Endothelial cell of umbilical vein (primary cell): ENCODE data around the gene XRCC6. TPM values are rescaled to one million over a fixed set of nuclear protein-coding genes. Genes with fewer than 3 reads are reported as not detected.
A peak's percentile ranks its signal among the peaks of the same experiment; 100 is the strongest.

Source experiments
- BruUV-seq: library from RNA; stranded (reverse); fragments of 400-500 nt; replicated peaks from 2 replicates; lab custom pipeline; 2021; lab: Mats Ljungman, UMichigan
- CTCF ChIA-PET: fragments of 300-600, 350-600 bp; sonication (Branson Sonifier 250); formaldehyde crosslinking; loops from one replicate; lab custom pipeline; 2021; ENCODE audit warnings: antibody characterized with exemption, inconsistent platforms; lab: Charles Lee
- POLR2A ChIA-PET: fragments of 300-600, 350-600 bp; sonication (Branson Sonifier 250); formaldehyde crosslinking; loops from one replicate; lab custom pipeline; 2021; ENCODE audit warnings: antibody characterized with exemption, inconsistent platforms; lab: Charles Lee
- DNase-seq: peaks from one replicate; pipeline ENCODE4 v3.0.0-alpha.2; 2011; ENCODE audit warnings: low read depth, low spot score
- FAIRE-seq: peaks from 2 replicates; lab custom pipeline; 2011; peaks lifted over from hg19 to GRCh38; lab: Jason Lieb, UNC
- H2AFZ ChIP-seq: 2 replicates; pipeline ENCODE4 v1.6.0; 2012; ENCODE audit warnings: low read depth, low read length, control low read depth, inconsistent platforms
- H3K27ac ChIP-seq: 2 replicates; pipeline ENCODE4 v1.5.1; 2011; ENCODE audit warnings: low read depth, mild to moderate bottlenecking, control low read depth, low read length, moderate library complexity; ENCODE audit not compliant: insufficient read depth
- H3K27me3 ChIP-seq, 2 experiments: 2 replicates each; pipeline versions ENCODE4 v1.6.0 to v1.6.1; 2011; ENCODE audit warnings: low read length in 2 of 2, mixed read lengths in 1 of 2; ENCODE audit not compliant: control insufficient read depth in 2 of 2, insufficient read depth in 2 of 2
- H3K36me3 ChIP-seq, 2 experiments: 2 replicates in 1 of 2; 3 replicates in 1 of 2; pipeline ENCODE4 v1.5.1; 2011; ENCODE audit warnings: low read length in 2 of 2, mild to moderate bottlenecking in 1 of 2, moderate library complexity in 1 of 2; ENCODE audit not compliant: control insufficient read depth in 2 of 2, insufficient read depth in 2 of 2; ENCODE audit errors: extremely low read depth in 1 of 2
- H3K4me1 ChIP-seq: 3 replicates; pipeline ENCODE4 v1.5.1; 2011; ENCODE audit warnings: mild to moderate bottlenecking, low read length; ENCODE audit not compliant: control insufficient read depth, insufficient read depth; ENCODE audit errors: extremely low read depth
- H3K4me2 ChIP-seq: 2 replicates; pipeline ENCODE4 v1.6.1; 2011; ENCODE audit warnings: low read length, control low read depth, mixed read lengths; ENCODE audit not compliant: insufficient read depth
- H3K4me3 ChIP-seq, 3 experiments: fragments of 200-600 bp in 1 of 3; sonication (generic), shearing (Covaris generic) in 1 of 3; replicated peaks in 1 of 3; 2 replicates each; pipeline ENCODE4 v1.5.1; 2011 to 2016; ENCODE audit warnings: control low read depth in 3 of 3, low read length in 3 of 3, mild to moderate bottlenecking in 2 of 3, inconsistent platforms in 1 of 3, low read depth in 1 of 3, moderate library complexity in 1 of 3; ENCODE audit not compliant: insufficient read depth in 1 of 3
- H3K79me2 ChIP-seq: 2 replicates; pipeline ENCODE4 v1.6.0; 2012; ENCODE audit warnings: low read length, inconsistent platforms; ENCODE audit not compliant: control insufficient read depth, insufficient read depth
- H3K9ac ChIP-seq: replicated peaks from 2 replicates; pipeline ENCODE3; 2011; ENCODE audit warnings: low read length, control low read depth; ENCODE audit not compliant: insufficient read depth; ENCODE audit errors: extremely low read depth
- H3K9me1 ChIP-seq: replicated peaks from 3 replicates; pipeline ENCODE4 v1.6.0; 2011; ENCODE audit warnings: mild to moderate bottlenecking, low read length; ENCODE audit not compliant: control insufficient read depth, insufficient read depth; ENCODE audit errors: extremely low read depth
- H3K9me3 ChIP-seq: replicated peaks from 2 replicates; pipeline ENCODE4 v1.5.1; 2012; ENCODE audit warnings: low read length, inconsistent platforms; ENCODE audit not compliant: control insufficient read depth, insufficient read depth
- H4K20me1 ChIP-seq: replicated peaks from 2 replicates; pipeline ENCODE3; 2011; ENCODE audit warnings: mild to moderate bottlenecking, low read length; ENCODE audit not compliant: control insufficient read depth, insufficient read depth; ENCODE audit errors: extremely low read depth
- CTCF ChIP-seq, 2 donors: IDR thresholded peaks; 1 replicate in 1 of 2; 2 replicates in 1 of 2; pipeline ENCODE4 v1.5.1; 2011; ENCODE audit warnings: low read length in 2 of 2, mild to moderate bottlenecking in 2 of 2, moderate library complexity in 2 of 2, control low read depth in 1 of 2, inconsistent platforms in 1 of 2, low read depth in 1 of 2; ENCODE audit not compliant: insufficient read depth in 1 of 2; ENCODE audit errors: extremely low read depth in 1 of 2
- EZH2 ChIP-seq: IDR thresholded peaks from 2 replicates; pipeline ENCODE4 v1.6.1; 2012; ENCODE audit warnings: borderline replicate concordance, low read depth, mild to moderate bottlenecking, moderate library complexity, low read length, inconsistent platforms; ENCODE audit not compliant: severe bottlenecking
- FOS ChIP-seq: IDR thresholded peaks from 2 replicates; pipeline ENCODE4 v1.6.1; 2011; ENCODE audit warnings: mild to moderate bottlenecking, low read length, moderate library complexity, borderline replicate concordance; ENCODE audit not compliant: insufficient read depth
- GATA2 ChIP-seq: IDR thresholded peaks from 2 replicates; pipeline ENCODE4 v1.7.0; 2011; ENCODE audit warnings: low read depth, mild to moderate bottlenecking, moderate library complexity, mixed read lengths, low read length; ENCODE audit not compliant: insufficient read length, insufficient read depth
- JUN ChIP-seq: IDR thresholded peaks from 2 replicates; pipeline ENCODE4 v1.6.1; 2011; ENCODE audit warnings: borderline replicate concordance, low read depth; ENCODE audit not compliant: insufficient read length, insufficient read depth
- MAX ChIP-seq: IDR thresholded peaks from 2 replicates; pipeline ENCODE4 v1.6.1; 2011; ENCODE audit not compliant: insufficient read depth, insufficient read length
- MYC ChIP-seq: IDR thresholded peaks from one replicate; pipeline ENCODE4 v1.6.1; 2011; ENCODE audit warnings: mild to moderate bottlenecking, low read depth, low read length
- POLR2A ChIP-seq: IDR thresholded peaks from 2 replicates; pipeline ENCODE4 v1.6.1; 2012; ENCODE audit warnings: low read depth, mild to moderate bottlenecking, control low read depth, low read length
- POLR2AphosphoS5 ChIP-seq: IDR thresholded peaks from 2 replicates; pipeline ENCODE4 v1.6.1; 2012; ENCODE audit warnings: low read depth, mild to moderate bottlenecking, control low read depth, low read length, moderate library complexity; ENCODE audit not compliant: insufficient read depth
- dilution Hi-C: fragments of 300-500 bp; cut with MboI; formaldehyde crosslinking; loops from one replicate; pipeline ENCODE4 v1.15.0; 2019; ENCODE audit warnings: low sequenced_read_pairs; ENCODE audit not compliant: extremely low pct_ligation_motif_present
- intact Hi-C: fragments of 100-400 bp; cut with micrococcal nuclease; formaldehyde crosslinking; loops from one replicate; pipeline ENCODE4 v1.10.0; 2022
- polyA plus RNA-seq, 4 experiments: library from polyadenylated mRNA; depleted of rRNA in 3 of 4; stranded (reverse) in 3 of 4; unstranded in 1 of 4; fragments of >200 nt; gene quantifications; 2 replicates each; pipeline versions ENCODE4 v1.2.1 to v1.2.3, GENCODE V29; 2011 to 2012; ENCODE audit warnings: missing spikeins in 1 of 4
- total RNA-seq: library from RNA; stranded (reverse); gene quantifications from 2 replicates; pipeline ENCODE4 v1.2.3, GENCODE V29; 2021

The XRCC6 gene
- total and polyA plus RNA-seq, 2 donors (not counting 3 experiments of a cell fraction or from before 2014, with no cell fraction given) = 117 to 309 TPM

GRCh38 chr22:41619979-41620588, 1.0 kb upstream of the XRCC6 start:
- Histone ChIP-seq H3K4me3 (peak overlapping the region; percentile 80 to 86 (median 86)), H3K27me3 (no peaks in the 10 kb centered on the region), H3K9ac (peak overlapping the region; percentile 92), H3K36me3 (peaks cover under 1% of the 10 kb centered on the region in 2 experiments), H4K20me1 (no peaks in the 10 kb centered on the region), H2AFZ (peak overlapping the region; percentile 48), H3K9me3 (no peaks in the 10 kb centered on the region), H3K79me2 (peaks cover 70% of the 10 kb centered on the region), H3K9me1 (no peaks in the 10 kb centered on the region), H3K4me2 (peak overlapping the region; percentile 95), H3K4me1 (peaks cover 25% of the 10 kb centered on the region), H3K27ac (peak overlapping the region; percentile 89)
- DNase-seq = no peak
- BruUV-seq = no TSS peak
- dilution Hi-C loops = no loop called here
- POLR2A ChIA-PET = interaction anchor here (1.0 kb wide), 1 partner anchor 47 kb away, joined by 5 read pairs; no protein-coding TSS in a partner anchor
- peak; percentile 69 for FAIRE-seq
- TF ChIP-seq MAX (no peak), CTCF (IDR thresholded peaks at IDR 0.05; ENCODE audit: extremely low read depth in 1 of 2, insufficient read depth in 1 of 2, low read depth in 1 of 2, low read length in 2 of 2) (no peak), POLR2A (no peak), EZH2 (no peak), MYC (no peak), FOS (no peak), JUN (no peak), POLR2AphosphoS5 (no peak), GATA2 (no peak)
- intact Hi-C loops = loop anchor here (5.0 kb wide), 1 partner anchor 47 kb away; no protein-coding TSS in a partner anchor
- CTCF ChIA-PET = interaction anchor here (1.4 to 3.6 kb wide), 5 partner anchors 30 to 216 kb away, joined by 3 to 14 read pairs (median 9); partner anchors contain the start of genes PMM1 and POLR3H
